Suprapubic skin (tissue), 4 donors: ENCODE measurements around the gene SLC25A29. TPM values are rescaled to one million over a fixed set of nuclear protein-coding genes. Genes with fewer than 3 reads are reported as not detected.
A peak's percentile ranks its signal among the peaks of the same experiment; 100 is the strongest.
"Not testable (repeated sequence)": the region's sequence is repeated elsewhere in the genome, so short reads cannot be mapped to it uniquely, and the experiment has no call there.

Source experiments
- DNase-seq, 2 donors: peaks; one replicate each; pipeline ENCODE4 v3.0.0-alpha.2; 2019; ENCODE audit warnings: low spot score in 2 of 2
- H3K27ac ChIP-seq: fragments of 200-600 bp; sonication (generic); one replicate; pipeline ENCODE4 v1.5.1; 2019
- H3K27me3 ChIP-seq: fragments of 200-600 bp; sonication (generic); one replicate; pipeline ENCODE4 v1.5.1; 2019
- H3K36me3 ChIP-seq: fragments of 200-600 bp; sonication (generic); one replicate; pipeline ENCODE4 v1.5.1; 2019
- H3K4me1 ChIP-seq: fragments of 200-600 bp; sonication (generic); one replicate; pipeline ENCODE4 v1.5.1; 2019
- H3K4me3 ChIP-seq: fragments of 200-600 bp; sonication (generic); one replicate; pipeline ENCODE4 v1.5.1; 2019; ENCODE audit warnings: mild to moderate bottlenecking
- H3K9me3 ChIP-seq: fragments of 200-600 bp; sonication (generic); one replicate; pipeline ENCODE4 v1.5.1; 2019
- EP300 ChIP-seq: sonication (generic); formaldehyde crosslinking; IDR thresholded peaks from one replicate; pipeline ENCODE4 v1.6.1; 2017; ENCODE audit warnings: antibody characterized with exemption
- POLR2A ChIP-seq, 2 donors: fragments of 450-650 bp; IDR thresholded peaks; one replicate each; pipeline ENCODE4 v1.6.1; 2017; ENCODE audit warnings: antibody characterized with exemption in 2 of 2, mild to moderate bottlenecking in 2 of 2, moderate library complexity in 2 of 2
- POLR2AphosphoS5 ChIP-seq, 3 donors: sonication (generic); formaldehyde crosslinking; IDR thresholded peaks; one replicate each; pipeline ENCODE4 v1.6.1; 2017; ENCODE audit warnings: antibody characterized with exemption in 3 of 3
- WGBS: methylation state at CpG from one replicate; pipeline ENCODE4 v1.1.5; 2018; 5-methylcytosine and 5-hydroxymethylcytosine counted together
- total RNA-seq, 4 donors: library from RNA; depleted of rRNA; stranded (reverse); fragments of >200 nt; gene quantifications; one replicate each; pipeline ENCODE4 v1.1.0, GENCODE V29; 2016
- TF ChIP-seq, protein P1 (sequence below), 2 donors: fragments of 200-600 bp in 1 of 2; fragments of 450-650 bp in 1 of 2; sonication (generic) in 1 of 2; IDR thresholded peaks; one replicate each; pipeline ENCODE4 v1.5.1; 2016 to 2019; ENCODE audit warnings: antibody characterized with exemption in 2 of 2, mild to moderate bottlenecking in 1 of 2, moderate library complexity in 1 of 2

SLC25A29 gene
- total RNA-seq, 4 donors from 2014 or later: 88.1 to 254 (median 120) TPM

DNA sequence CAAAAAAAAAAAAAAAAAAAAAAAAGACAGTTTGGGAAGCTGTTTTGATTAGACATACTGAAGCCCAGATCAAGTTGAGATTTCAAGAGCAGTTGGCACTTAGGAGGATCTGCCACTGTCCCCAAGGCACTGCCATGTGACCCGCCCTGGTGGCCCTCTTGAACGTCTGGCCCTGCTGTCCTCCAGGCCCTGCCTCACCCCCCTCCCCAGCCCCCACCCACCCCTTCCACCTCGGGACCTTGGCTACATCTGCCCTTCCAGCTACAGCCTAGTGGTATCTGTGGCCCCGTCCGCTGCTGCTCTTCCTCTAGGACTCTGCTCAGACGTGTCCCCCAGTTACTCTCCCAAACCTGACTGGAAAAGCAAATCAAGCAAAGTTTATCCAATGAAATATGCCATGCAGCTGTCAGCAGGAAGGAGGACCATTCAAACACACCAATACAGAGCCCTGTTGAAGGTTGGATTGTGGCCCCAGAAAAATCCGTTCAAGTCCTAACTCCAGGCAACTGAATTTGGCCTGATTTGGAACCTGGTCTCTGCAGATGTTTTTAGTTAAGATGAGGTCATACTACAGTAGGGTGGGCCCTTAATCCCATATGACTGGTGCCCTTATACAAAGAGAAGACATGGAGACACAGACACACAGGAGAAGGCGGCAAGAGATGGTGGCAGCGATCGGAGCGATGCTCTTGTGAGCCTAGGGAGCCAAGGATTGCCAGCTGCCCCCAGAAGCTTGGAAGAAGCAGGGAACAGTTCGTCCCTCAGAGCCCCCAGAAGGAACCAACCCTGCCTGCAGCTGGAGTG lies 17.7 kb downstream of the SLC25A29 start:
- peak in 1 of 2 donors; percentile 51 for DNase-seq
- Histone ChIP-seq H3K9me3 (no peaks in the 10 kb centered on the region), H3K4me3 (no peak overlapping the region), H3K36me3 (peaks cover 31% of the 10 kb centered on the region), H3K27me3 (no peaks in the 10 kb centered on the region), H3K27ac (no peak overlapping the region), H3K4me1 (peaks cover 44% of the 10 kb centered on the region)
- TF ChIP-seq POLR2AphosphoS5 (IDR thresholded peaks at IDR 0.05) (no peak), EP300 (no peak), POLR2A (IDR thresholded peaks at IDR 0.05) (no peak)
- TF ChIP-seq, protein P1, sequence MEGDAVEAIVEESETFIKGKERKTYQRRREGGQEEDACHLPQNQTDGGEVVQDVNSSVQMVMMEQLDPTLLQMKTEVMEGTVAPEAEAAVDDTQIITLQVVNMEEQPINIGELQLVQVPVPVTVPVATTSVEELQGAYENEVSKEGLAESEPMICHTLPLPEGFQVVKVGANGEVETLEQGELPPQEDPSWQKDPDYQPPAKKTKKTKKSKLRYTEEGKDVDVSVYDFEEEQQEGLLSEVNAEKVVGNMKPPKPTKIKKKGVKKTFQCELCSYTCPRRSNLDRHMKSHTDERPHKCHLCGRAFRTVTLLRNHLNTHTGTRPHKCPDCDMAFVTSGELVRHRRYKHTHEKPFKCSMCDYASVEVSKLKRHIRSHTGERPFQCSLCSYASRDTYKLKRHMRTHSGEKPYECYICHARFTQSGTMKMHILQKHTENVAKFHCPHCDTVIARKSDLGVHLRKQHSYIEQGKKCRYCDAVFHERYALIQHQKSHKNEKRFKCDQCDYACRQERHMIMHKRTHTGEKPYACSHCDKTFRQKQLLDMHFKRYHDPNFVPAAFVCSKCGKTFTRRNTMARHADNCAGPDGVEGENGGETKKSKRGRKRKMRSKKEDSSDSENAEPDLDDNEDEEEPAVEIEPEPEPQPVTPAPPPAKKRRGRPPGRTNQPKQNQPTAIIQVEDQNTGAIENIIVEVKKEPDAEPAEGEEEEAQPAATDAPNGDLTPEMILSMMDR (IDR thresholded peaks at IDR 0.05): no peak
- WGBS: 77% methylated on average over 11 of the region's 12 CpGs

GRCh38 chr14:100287998-100288295 lies 18.3 kb downstream of the SLC25A29 start:
- Histone ChIP-seq H3K4me1 (peaks cover 47% of the 10 kb centered on the region), H3K36me3 (peaks cover 30% of the 10 kb centered on the region)
- WGBS: 95% methylated on average over 3 of the region's 8 CpGs
- H3K27me3 ChIP-seq, DNase-seq, H3K9me3 ChIP-seq, H3K27ac ChIP-seq, H3K4me3 ChIP-seq: not testable (repeated sequence)

DNA sequence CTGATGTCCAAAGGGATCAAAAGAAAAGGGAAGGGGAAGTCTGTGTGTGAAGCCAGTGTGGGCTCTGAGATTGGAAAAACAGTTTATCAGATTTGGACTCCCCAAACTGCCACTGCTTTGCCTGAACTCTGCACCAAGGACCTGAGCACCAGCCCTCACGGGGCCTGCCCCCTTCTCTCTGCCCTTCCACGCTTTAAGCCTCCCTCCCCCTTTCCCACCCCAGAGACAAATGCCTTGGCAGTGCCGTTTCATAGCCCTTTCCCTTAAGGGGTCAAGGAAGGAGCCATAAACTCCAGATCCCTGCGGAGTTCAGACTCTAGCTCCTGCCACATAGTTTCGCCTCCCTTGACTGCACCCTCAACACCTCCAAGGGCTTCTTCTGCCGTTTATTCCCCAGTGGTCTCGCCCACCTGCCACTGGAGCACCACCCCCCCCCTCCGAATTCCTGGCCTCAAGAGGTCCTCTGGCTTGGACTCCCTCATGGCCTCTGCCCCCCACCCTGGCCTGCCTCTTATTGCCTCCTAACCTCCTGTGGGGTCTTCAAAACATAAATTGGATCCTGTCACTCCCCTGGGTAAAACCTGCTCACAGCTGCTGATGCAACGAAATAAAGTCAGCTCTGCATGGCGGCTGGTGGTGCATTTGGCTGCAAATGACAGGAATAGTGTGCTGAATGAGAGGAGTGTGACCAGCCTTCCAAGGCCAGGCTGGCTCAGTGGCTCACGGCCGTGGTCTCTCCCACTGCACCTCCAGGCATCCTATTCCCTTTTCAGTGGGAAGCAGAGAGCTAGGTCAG lies 18.8 kb downstream of the SLC25A29 start:
- TF ChIP-seq POLR2A (IDR thresholded peaks at IDR 0.05): no peak
- TF ChIP-seq, protein P1 (IDR thresholded peaks at IDR 0.05): no peak
- no peak for TF ChIP-seq POLR2AphosphoS5 (IDR thresholded peaks at IDR 0.05)
- no peak for TF ChIP-seq EP300
- Histone ChIP-seq H3K4me1 (peaks cover 50% of the 10 kb centered on the region), H3K36me3 (peaks cover 25% of the 10 kb centered on the region), H3K27me3 (no peaks in the 10 kb centered on the region), H3K27ac (no peak overlapping the region), H3K9me3 (no peaks in the 10 kb centered on the region), H3K4me3 (no peak overlapping the region)
- peak in 1 of 2 donors; percentile 51 for DNase-seq
- WGBS: 75% methylated on average over 12 of the region's 12 CpGs

DNA sequence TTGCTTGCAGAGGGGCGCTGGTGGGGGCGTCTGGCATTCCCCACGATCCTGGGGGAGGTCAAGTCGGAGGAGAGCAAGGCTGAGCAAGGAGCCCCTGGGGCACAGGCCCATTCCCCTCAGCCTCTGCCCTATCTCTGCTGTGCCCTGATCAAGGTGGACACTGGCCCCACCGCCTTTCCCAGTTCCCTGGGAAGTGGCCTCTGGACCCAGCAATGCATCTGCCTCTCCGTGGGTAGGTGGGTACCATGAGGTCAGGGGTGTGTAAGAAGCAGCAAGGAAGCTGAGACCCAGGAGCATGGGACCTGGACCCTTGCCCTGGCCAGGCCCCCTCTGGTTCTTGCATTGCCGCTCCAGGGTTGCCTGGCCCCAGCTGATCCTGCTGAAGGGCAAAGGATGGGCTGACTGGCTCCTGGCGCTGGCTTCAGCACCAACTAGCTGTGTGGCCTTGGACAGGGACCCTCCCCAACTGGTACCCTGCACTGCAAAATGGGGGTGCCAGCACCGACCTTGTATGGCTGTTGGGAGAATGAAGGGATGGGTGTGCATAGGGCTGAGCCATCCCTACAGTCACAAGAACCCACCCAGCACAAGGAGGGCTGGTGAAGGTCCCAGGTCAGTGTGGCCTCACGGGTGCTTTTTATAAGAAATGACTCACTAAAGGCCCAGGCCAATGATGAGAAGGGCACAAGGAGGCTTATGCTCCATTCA lies 19.6 kb downstream of the SLC25A29 start:
- WGBS: 83% methylated on average over 5 of the region's 10 CpGs
- DNase-seq: peak in 1 of 2 donors; percentile 65

GRCh38 chr14:100285913-100286400 lies 20.3 kb downstream of the SLC25A29 start:
- H3K9me3 ChIP-seq: no peaks in the 10 kb centered on the region
- peak in 1 of 2 donors; percentile 58 for DNase-seq
- peak overlapping the region; percentile 72 for H3K4me3 ChIP-seq
- H3K36me3 ChIP-seq: peaks cover 12% of the 10 kb centered on the region
- TF ChIP-seq POLR2AphosphoS5 (IDR thresholded peaks at IDR 0.05) (no peak), POLR2A (IDR thresholded peaks at IDR 0.05) (no peak)
- TF ChIP-seq, protein P1 (IDR thresholded peaks at IDR 0.05): peak in 1 of 2 donors; percentile 11
- no peaks in the 10 kb centered on the region for H3K27me3 ChIP-seq
- WGBS: 32% methylated on average over 11 of the region's 13 CpGs
- peak overlapping the region; percentile 91 for H3K27ac ChIP-seq
- peaks cover 62% of the 10 kb centered on the region for H3K4me1 ChIP-seq

More for the DNA sequence above, 19.6 kb downstream of the SLC25A29 start:
- H3K27ac ChIP-seq: no peak overlapping the region
- H3K27me3 ChIP-seq: no peaks in the 10 kb centered on the region
- H3K9me3 ChIP-seq: no peaks in the 10 kb centered on the region
- no peak overlapping the region for H3K4me3 ChIP-seq
- peaks cover 17% of the 10 kb centered on the region for H3K36me3 ChIP-seq
- H3K4me1 ChIP-seq: peaks cover 58% of the 10 kb centered on the region
- TF ChIP-seq EP300: no peak
- TF ChIP-seq, protein P1 (IDR thresholded peaks at IDR 0.05): no peak
- no peak for TF ChIP-seq POLR2A (IDR thresholded peaks at IDR 0.05)
- TF ChIP-seq POLR2AphosphoS5 (IDR thresholded peaks at IDR 0.05): no peak
